ENCODE measurements around the gene NAV2.
A peak's percentile ranks its signal among the peaks of the same experiment; 100 is the strongest.

The NAV2 gene

GRCh38 chr11:19800714-19801519, 88.3 kb downstream of the NAV2 start:
- DNase-seq (ENCODE audit: extremely low read depth, low read depth): no peak
- peak; percentile 6 for TF ChIP-seq CTCF (IDR thresholded peaks at IDR 0.05; ENCODE audit: low read depth, low read length)

- DNase-seq (ENCODE audit: extremely low read depth, low read depth): no peak
- TF ChIP-seq CTCF (IDR thresholded peaks at IDR 0.05; ENCODE audit: low read depth, low read length): no peak
Measured at GRCh38 chr11:19802773-19803293, 90.2 kb downstream of the NAV2 start.

GRCh38 chr11:19803506-19803998, 90.9 kb downstream of the NAV2 start:
- no peak for TF ChIP-seq CTCF (IDR thresholded peaks at IDR 0.05; ENCODE audit: low read depth, low read length)
- DNase-seq (ENCODE audit: extremely low read depth, low read depth): no peak

GRCh38 chr11:19805376-19805775, 92.7 kb downstream of the NAV2 start:
- no peak for TF ChIP-seq CTCF (IDR thresholded peaks at IDR 0.05; ENCODE audit: low read depth, low read length)
- DNase-seq (ENCODE audit: extremely low read depth, low read depth): no peak

GRCh38 chr11:19805827-19806226, 93.2 kb downstream of the NAV2 start:
- TF ChIP-seq CTCF (IDR thresholded peaks at IDR 0.05; ENCODE audit: low read depth, low read length): no peak
- DNase-seq (ENCODE audit: extremely low read depth, low read depth): no peak

GRCh38 chr11:19806251-19806650, 93.6 kb downstream of the NAV2 start:
- TF ChIP-seq CTCF (IDR thresholded peaks at IDR 0.05; ENCODE audit: low read depth, low read length): no peak
- DNase-seq (ENCODE audit: extremely low read depth, low read depth): no peak

All from AG09319 (cell line).